ENCODE data around the gene CHDH.

The CHDH gene

DNA sequence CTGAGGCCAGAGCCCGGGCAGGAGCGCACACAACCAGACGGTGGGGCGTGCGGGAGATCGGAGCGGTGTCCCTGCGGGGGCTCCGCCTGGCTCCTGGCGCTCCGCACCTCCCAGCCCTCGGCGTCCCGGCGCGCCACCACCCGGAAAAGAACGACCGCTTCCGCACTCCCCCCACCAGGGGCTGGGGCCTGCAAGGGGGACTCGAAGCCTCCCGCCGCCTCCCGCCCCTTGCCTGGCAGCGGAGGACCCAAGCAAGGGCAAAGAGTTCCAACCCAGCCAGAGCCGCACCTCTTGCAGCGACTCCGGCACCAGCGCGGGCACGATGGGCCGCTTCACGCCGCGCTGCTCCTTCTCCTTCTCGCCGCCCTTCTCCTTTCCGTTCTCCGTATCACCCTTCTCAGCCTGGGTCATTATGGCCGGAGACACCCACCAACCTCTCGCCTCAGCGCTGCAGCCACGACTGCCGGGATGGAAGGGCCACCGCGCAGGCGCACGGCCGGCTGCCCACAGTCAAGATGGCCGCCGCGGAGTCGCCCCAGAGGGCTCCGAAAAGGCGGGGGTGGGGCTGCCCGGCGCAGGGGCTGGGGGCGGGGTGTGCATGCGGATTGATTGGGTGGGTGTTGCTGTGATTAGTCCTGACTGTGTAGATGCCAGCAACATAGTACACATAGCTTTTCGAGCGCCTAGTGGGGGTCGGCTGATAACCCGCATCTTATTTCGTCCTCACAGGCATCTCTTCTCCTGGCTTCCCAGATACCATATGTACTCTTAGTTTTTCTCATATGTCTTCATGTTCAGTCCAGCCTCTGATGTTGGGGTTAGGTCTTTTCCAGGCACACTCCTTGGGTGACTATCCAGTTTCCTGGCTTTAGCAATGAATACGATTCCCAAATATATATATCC is 35.7 kb upstream of the CHDH start, which contains the start of gene ACTR8 (continued):
- TF ChIP-seq, protein P1, sequence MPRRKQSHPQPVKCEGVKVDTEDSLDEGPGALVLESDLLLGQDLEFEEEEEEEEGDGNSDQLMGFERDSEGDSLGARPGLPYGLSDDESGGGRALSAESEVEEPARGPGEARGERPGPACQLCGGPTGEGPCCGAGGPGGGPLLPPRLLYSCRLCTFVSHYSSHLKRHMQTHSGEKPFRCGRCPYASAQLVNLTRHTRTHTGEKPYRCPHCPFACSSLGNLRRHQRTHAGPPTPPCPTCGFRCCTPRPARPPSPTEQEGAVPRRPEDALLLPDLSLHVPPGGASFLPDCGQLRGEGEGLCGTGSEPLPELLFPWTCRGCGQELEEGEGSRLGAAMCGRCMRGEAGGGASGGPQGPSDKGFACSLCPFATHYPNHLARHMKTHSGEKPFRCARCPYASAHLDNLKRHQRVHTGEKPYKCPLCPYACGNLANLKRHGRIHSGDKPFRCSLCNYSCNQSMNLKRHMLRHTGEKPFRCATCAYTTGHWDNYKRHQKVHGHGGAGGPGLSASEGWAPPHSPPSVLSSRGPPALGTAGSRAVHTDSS (tag by site-specific recombination; IDR thresholded peaks at IDR 0.05): no peak
- TF ChIP-seq ZNF146 (tag by site-specific recombination; IDR thresholded peaks at IDR 0.05): no peak
- no peak for TF ChIP-seq ZBTB1 (tag by site-specific recombination; IDR thresholded peaks at IDR 0.05)
- no peak for TF ChIP-seq SCRT1 (tag by site-specific recombination; IDR thresholded peaks at IDR 0.05; ENCODE audit: borderline replicate concordance)
- TF ChIP-seq, protein P2, sequence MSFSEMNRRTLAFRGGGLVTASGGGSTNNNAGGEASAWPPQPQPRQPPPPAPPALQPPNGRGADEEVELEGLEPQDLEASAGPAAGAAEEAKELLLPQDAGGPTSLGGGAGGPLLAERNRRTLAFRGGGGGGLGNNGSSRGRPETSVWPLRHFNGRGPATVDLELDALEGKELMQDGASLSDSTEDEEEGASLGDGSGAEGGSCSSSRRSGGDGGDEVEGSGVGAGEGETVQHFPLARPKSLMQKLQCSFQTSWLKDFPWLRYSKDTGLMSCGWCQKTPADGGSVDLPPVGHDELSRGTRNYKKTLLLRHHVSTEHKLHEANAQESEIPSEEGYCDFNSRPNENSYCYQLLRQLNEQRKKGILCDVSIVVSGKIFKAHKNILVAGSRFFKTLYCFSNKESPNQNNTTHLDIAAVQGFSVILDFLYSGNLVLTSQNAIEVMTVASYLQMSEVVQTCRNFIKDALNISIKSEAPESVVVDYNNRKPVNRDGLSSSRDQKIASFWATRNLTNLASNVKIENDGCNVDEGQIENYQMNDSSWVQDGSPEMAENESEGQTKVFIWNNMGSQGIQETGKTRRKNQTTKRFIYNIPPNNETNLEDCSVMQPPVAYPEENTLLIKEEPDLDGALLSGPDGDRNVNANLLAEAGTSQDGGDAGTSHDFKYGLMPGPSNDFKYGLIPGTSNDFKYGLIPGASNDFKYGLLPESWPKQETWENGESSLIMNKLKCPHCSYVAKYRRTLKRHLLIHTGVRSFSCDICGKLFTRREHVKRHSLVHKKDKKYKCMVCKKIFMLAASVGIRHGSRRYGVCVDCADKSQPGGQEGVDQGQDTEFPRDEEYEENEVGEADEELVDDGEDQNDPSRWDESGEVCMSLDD (tag by site-specific recombination; IDR thresholded peaks at IDR 0.05): peak; percentile 63
- no peak for TF ChIP-seq ZNF521 (tag by site-specific recombination; IDR thresholded peaks at IDR 0.05)
- TF ChIP-seq ZFP41 (tag by site-specific recombination; IDR thresholded peaks at IDR 0.05; ENCODE audit: borderline replicate concordance): no peak
- no peak for TF ChIP-seq ZNF707 (tag by site-specific recombination; IDR thresholded peaks at IDR 0.05)
- peak; percentile 32; the same call in 1 of the 2 replicates for TF ChIP-seq ZBTB21 (tag by site-specific recombination; IDR thresholded peaks at IDR 0.05)
- TF ChIP-seq, protein P3, sequence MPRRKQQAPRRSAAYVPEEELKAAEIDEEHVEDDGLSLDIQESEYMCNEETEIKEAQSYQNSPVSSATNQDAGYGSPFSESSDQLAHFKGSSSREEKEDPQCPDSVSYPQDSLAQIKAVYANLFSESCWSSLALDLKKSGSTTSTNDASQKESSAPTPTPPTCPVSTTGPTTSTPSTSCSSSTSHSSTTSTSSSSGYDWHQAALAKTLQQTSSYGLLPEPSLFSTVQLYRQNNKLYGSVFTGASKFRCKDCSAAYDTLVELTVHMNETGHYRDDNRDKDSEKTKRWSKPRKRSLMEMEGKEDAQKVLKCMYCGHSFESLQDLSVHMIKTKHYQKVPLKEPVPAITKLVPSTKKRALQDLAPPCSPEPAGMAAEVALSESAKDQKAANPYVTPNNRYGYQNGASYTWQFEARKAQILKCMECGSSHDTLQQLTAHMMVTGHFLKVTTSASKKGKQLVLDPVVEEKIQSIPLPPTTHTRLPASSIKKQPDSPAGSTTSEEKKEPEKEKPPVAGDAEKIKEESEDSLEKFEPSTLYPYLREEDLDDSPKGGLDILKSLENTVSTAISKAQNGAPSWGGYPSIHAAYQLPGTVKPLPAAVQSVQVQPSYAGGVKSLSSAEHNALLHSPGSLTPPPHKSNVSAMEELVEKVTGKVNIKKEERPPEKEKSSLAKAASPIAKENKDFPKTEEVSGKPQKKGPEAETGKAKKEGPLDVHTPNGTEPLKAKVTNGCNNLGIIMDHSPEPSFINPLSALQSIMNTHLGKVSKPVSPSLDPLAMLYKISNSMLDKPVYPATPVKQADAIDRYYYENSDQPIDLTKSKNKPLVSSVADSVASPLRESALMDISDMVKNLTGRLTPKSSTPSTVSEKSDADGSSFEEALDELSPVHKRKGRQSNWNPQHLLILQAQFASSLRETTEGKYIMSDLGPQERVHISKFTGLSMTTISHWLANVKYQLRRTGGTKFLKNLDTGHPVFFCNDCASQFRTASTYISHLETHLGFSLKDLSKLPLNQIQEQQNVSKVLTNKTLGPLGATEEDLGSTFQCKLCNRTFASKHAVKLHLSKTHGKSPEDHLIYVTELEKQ (tag by site-specific recombination; IDR thresholded peaks at IDR 0.05; ENCODE audit: borderline replicate concordance): no peak
- TF ChIP-seq ZNF664 (tag by site-specific recombination; IDR thresholded peaks at IDR 0.05): no peak

DNA sequence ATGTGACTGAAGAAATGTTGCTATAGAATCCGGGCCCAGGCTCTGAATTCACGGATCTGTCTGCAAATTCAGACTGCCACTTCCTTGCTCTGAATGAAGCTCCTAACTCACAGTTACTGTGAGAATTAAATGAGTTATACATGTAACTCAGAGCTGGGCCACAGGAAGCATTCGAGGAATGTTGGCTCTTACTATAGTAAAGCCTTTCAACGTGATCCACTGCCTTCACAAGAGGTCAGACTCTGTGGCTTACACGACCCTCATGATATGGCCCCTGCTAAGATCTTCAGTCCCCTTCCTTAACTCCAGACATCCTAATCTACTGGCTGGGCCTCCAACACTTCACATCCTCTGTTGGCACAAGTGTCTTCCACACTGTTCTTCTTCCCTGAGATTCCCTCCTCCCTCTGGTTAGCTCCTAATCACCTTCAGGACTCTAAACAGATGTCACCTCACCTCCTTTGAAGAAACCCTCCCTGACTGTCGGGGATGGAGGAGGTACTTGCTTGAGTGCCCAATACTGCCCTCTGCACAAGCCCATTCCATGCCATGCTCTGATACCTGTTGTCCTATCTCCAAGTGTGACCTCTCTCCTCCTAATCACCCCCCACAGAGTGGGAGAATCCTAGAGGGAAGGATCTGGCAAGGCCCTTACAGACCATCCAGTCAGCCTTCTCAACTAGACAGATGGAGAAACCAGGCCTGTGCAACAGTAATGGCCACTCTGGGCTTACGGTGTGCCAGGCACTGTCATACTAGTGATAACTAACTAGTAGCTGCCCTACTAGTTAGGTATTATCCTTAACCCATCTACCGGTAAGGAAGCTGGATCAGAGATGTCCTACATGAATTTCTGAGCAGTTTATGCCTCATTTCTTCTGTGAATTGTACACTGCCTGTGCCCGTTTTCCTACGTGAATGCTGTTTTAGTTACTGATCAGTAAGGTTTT is 34.5 kb upstream of the CHDH start:
- ChIA-PET POLR2A (no interaction called here), CTCF (no interaction called here)

More for the DNA sequence above, 34.5 kb upstream of the CHDH start:
- Histone ChIP-seq H3K9me3 (ENCODE audit: control insufficient read depth, insufficient read depth, low read depth, low read length) (no peaks in the 10 kb centered on the region), H3K27ac (ENCODE audit: extremely low read depth, low read depth, low read length) (peak overlapping the region; percentile 5; the same call in 1 of the 2 replicates), H3K36me3 (ENCODE audit: control insufficient read depth in 2 of 2, insufficient read depth in 1 of 2, low read length in 2 of 2) (peaks cover 26 to 78% of the 10 kb centered on the region in 2 experiments), H3K4me3 (ENCODE audit: low read depth, low read length) (peak overlapping the region; percentile 98), H3K4me1 (ENCODE audit: control insufficient read depth, insufficient read depth, low read length) (no peaks in the 10 kb centered on the region; the same call in 1 of the 2 replicates)
- TF ChIP-seq GLIS1 (tag by site-specific recombination; IDR thresholded peaks at IDR 0.05) (peak; percentile 8; the same call in 1 of the 2 replicates), ZNF707 (tag by site-specific recombination; IDR thresholded peaks at IDR 0.05) (no peak)

Data from HEK293 (cell line).